A204.1 (cell line): ENCODE measurements around the gene FLT1.

ENCODE experiments used
- FAIRE-seq: peaks from 2 replicates; lab custom pipeline; 2012; peaks lifted over from hg19 to GRCh38; lab: Jason Lieb, UNC

FLT1 gene

GRCh38 chr13:28528848-28529247 is 33.9 kb upstream of the FLT1 start:
- no peak for FAIRE-seq

GRCh38 chr13:28528388-28528787 is 33.5 kb upstream of the FLT1 start:
- no peak for FAIRE-seq

- no peak for FAIRE-seq
These were observed 32.7 kb upstream of the FLT1 start for GRCh38 chr13:28527629-28528028.

- no peak for FAIRE-seq
These were observed 31.9 kb upstream of the FLT1 start for GRCh38 chr13:28526876-28527275.

- FAIRE-seq, result no peak
These were observed 27.9 kb upstream of the FLT1 start for GRCh38 chr13:28522871-28523270.

GRCh38 chr13:28513745-28514144 is 18.8 kb upstream of the FLT1 start:
- no peak for FAIRE-seq

- FAIRE-seq, result no peak
These were observed 15.6 kb upstream of the FLT1 start for GRCh38 chr13:28510542-28510941.

- no peak for FAIRE-seq
These were observed 15.1 kb upstream of the FLT1 start for GRCh38 chr13:28510066-28510465.

- FAIRE-seq, result no peak
These were observed 10.7 kb upstream of the FLT1 start for GRCh38 chr13:28505543-28506135.

GRCh38 chr13:28503182-28503967 is 8.4 kb upstream of the FLT1 start:
- FAIRE-seq, result no peak

GRCh38 chr13:28501547-28501946 is 6.6 kb upstream of the FLT1 start:
- FAIRE-seq, result no peak

GRCh38 chr13:28499609-28500008 is 4.7 kb upstream of the FLT1 start:
- FAIRE-seq, result no peak

- FAIRE-seq, result no peak
These were observed 3.7 kb upstream of the FLT1 start for GRCh38 chr13:28498481-28499115.

GRCh38 chr13:28497143-28497876 is 2.4 kb upstream of the FLT1 start:
- no peak for FAIRE-seq

GRCh38 chr13:28496188-28496564 is 1.2 kb upstream of the FLT1 start:
- FAIRE-seq, result no peak

GRCh38 chr13:28495538-28496187 is 735 bp upstream of the FLT1 start:
- no peak for FAIRE-seq

GRCh38 chr13:28494504-28494777 is 487 bp downstream of the FLT1 start:
- no peak for FAIRE-seq

- no peak for FAIRE-seq
These were observed 1.0 kb downstream of the FLT1 start for GRCh38 chr13:28493740-28494503.

- FAIRE-seq, result no peak
These were observed 2.2 kb downstream of the FLT1 start for GRCh38 chr13:28492569-28493367.

- FAIRE-seq, result no peak
These were observed 4.9 kb downstream of the FLT1 start for GRCh38 chr13:28490061-28490460.

GRCh38 chr13:28489524-28489931 is 5.4 kb downstream of the FLT1 start:
- FAIRE-seq, result no peak
